Bronchial epithelial cell (primary cell): ENCODE measurements around the gene PHF2. TPM values are rescaled to one million over a fixed set of nuclear protein-coding genes. Genes with fewer than 3 reads are reported as not detected.
A peak's percentile ranks its signal among the peaks of the same experiment; 100 is the strongest.

Experiments
- DNase-seq: peaks from one replicate; pipeline ENCODE4 v3.0.0-alpha.2; 2010; ENCODE audit warnings: low read depth
- FAIRE-seq: peaks from 2 replicates; lab custom pipeline; 2011; peaks lifted over from hg19 to GRCh38; lab: Jason Lieb, UNC
- H3K27me3 ChIP-seq: 2 replicates; pipeline ENCODE4 v1.5.1; 2011; ENCODE audit warnings: low read length; ENCODE audit not compliant: control insufficient read depth, insufficient read depth
- H3K36me3 ChIP-seq: 2 replicates; pipeline ENCODE4 v1.5.1; 2011; ENCODE audit warnings: low read length; ENCODE audit not compliant: control insufficient read depth, insufficient read depth
- H3K4me3 ChIP-seq: 2 replicates; pipeline ENCODE4 v1.5.1; 2011; ENCODE audit warnings: mild to moderate bottlenecking, low read depth, low read length, control low read depth
- CTCF ChIP-seq: IDR thresholded peaks from 2 replicates; pipeline ENCODE4 v1.5.1; 2011; ENCODE audit warnings: mild to moderate bottlenecking, moderate library complexity, low read length, control low read depth, inconsistent platforms; ENCODE audit not compliant: insufficient read depth, severe bottlenecking
- total RNA-seq: library from RNA; depleted of rRNA; stranded (reverse); fragments of >200 nt; gene quantifications from 2 replicates; pipeline ENCODE4 v1.2.1, GENCODE V29; 2014

The PHF2 gene
- total RNA-seq, 1 donor from 2014 or later = 10.0 TPM

GRCh38 chr9:93569621-93570174 lies 6.7 kb upstream of the PHF2 start:
- DNase-seq (no peak), FAIRE-seq (no peak)
- Histone ChIP-seq H3K27me3 (no peaks in the 10 kb centered on the region), H3K4me3 (no peak overlapping the region), H3K36me3 (no peaks in the 10 kb centered on the region)
- TF ChIP-seq CTCF = no peak

- DNase-seq (no peak), FAIRE-seq (no peak)
- Histone ChIP-seq H3K36me3 (no peaks in the 10 kb centered on the region), H3K27me3 (no peaks in the 10 kb centered on the region), H3K4me3 (no peak overlapping the region)
- TF ChIP-seq CTCF = no peak
These were observed 4.2 kb upstream of the PHF2 start for GRCh38 chr9:93572221-93572620.

GRCh38 chr9:93572636-93573515 lies 3.5 kb upstream of the PHF2 start:
- Histone ChIP-seq H3K4me3 (no peak overlapping the region), H3K27me3 (no peaks in the 10 kb centered on the region), H3K36me3 (no peaks in the 10 kb centered on the region)
- FAIRE-seq = peak; percentile 58
- no peak for TF ChIP-seq CTCF
- DNase-seq = no peak

- H3K36me3 ChIP-seq = no peaks in the 10 kb centered on the region
- no peak for TF ChIP-seq CTCF
- H3K4me3 ChIP-seq = no peak overlapping the region
- H3K27me3 ChIP-seq = no peaks in the 10 kb centered on the region
- FAIRE-seq (no peak), DNase-seq (no peak)
These were observed 2.9 kb upstream of the PHF2 start for GRCh38 chr9:93573516-93573828.

- H3K27me3 ChIP-seq = no peaks in the 10 kb centered on the region
- FAIRE-seq = no peak
- no peak overlapping the region for H3K4me3 ChIP-seq
- TF ChIP-seq CTCF = no peak
- H3K36me3 ChIP-seq = no peaks in the 10 kb centered on the region
- no peak for DNase-seq
These were observed 2.1 kb upstream of the PHF2 start for GRCh38 chr9:93574091-93574899.
